ENCODE results near the gene TNFRSF19.

The TNFRSF19 gene

DNA sequence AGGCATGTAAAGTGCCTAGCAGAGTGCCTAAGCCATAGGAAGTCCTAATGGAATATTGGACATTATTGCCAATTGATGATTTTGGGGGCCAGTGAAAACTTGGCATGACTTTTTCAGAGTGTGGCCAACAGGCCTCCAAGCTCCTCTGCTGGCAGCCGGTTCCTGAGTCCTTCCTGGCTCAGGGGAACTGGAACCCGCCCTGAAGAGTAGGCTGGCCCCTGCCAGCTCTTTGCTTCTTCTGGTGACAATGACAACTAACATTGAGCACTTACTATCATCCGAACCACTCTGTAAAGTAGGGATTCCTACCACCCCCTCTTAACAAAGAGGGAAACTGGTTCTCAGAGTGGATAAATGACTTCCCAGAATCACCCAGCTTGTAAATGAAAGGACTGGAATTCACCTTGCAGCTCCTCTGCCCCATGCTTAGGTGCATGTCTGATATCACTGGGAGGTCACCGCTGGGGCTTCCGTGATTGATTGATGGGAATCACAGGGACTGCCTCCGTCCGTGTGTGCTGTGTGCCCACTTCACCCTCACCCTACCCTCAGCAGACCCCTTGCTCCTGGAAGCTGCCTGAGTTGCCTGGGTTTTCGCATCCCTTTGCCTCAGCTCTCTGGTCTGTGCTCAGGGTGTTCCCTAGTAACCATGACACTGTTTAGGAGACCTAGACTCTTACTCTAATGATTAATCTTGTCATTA lies 50.6 kb downstream of the TNFRSF19 start:
- TF ChIP-seq, protein P1, sequence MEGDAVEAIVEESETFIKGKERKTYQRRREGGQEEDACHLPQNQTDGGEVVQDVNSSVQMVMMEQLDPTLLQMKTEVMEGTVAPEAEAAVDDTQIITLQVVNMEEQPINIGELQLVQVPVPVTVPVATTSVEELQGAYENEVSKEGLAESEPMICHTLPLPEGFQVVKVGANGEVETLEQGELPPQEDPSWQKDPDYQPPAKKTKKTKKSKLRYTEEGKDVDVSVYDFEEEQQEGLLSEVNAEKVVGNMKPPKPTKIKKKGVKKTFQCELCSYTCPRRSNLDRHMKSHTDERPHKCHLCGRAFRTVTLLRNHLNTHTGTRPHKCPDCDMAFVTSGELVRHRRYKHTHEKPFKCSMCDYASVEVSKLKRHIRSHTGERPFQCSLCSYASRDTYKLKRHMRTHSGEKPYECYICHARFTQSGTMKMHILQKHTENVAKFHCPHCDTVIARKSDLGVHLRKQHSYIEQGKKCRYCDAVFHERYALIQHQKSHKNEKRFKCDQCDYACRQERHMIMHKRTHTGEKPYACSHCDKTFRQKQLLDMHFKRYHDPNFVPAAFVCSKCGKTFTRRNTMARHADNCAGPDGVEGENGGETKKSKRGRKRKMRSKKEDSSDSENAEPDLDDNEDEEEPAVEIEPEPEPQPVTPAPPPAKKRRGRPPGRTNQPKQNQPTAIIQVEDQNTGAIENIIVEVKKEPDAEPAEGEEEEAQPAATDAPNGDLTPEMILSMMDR (IDR thresholded peaks at IDR 0.05; ENCODE audit: low read depth, low read length), result no peak
- H3K4me3 ChIP-seq (replicated peaks in 1 of 2; ENCODE audit: low read depth in 2 of 2, low read length in 2 of 2), result no peak overlapping the region
- no peak for DNase-seq (ENCODE audit: low read depth in 2 of 2)

DNA sequence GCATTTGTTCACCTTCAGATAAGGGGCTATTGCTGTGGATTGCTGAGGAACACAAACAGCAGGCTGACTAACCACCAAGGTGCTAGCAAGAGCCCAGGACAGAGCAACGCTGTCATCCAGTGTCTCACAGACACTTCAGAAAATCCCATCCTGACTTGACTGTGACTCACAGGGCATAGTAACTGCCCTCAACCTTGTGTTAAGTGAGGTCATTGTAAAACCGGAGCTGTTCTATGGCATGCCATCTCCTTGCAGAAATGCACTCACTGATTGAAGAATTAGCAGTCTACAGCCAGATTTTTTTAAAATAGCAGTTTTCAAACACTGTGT lies 51.1 kb downstream of the TNFRSF19 start:
- H3K4me3 ChIP-seq (replicated peaks in 1 of 2; ENCODE audit: low read depth in 2 of 2, low read length in 2 of 2), result no peak overlapping the region
- peak; percentile 57 to 94 for DNase-seq (ENCODE audit: low read depth in 2 of 2)
- TF ChIP-seq, protein P1 (IDR thresholded peaks at IDR 0.05; ENCODE audit: low read depth, low read length), result no peak

DNA sequence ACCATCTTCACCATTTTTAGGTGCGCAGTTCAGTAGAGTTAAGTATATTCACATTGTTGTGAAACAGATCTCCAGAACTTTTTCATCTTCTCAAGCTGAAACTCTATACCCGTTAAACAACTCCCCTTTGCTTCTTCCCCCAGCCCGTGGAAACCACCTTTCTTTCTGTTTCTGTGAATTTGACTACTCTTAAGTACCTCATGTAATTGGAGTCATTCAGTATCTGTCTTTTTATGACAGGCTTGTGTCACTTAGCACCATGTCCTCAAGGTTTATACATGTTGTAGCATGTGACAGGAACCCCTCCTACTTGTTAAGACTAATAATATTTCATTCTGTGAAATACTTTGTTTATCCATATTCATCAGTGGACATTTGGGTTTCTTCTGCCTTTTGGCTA lies 52.8 kb downstream of the TNFRSF19 start:
- DNase-seq (ENCODE audit: low read depth in 2 of 2), result no peak
- no peak overlapping the region for H3K4me3 ChIP-seq (replicated peaks in 1 of 2; ENCODE audit: low read depth in 2 of 2, low read length in 2 of 2)
- TF ChIP-seq, protein P1 (IDR thresholded peaks at IDR 0.05; ENCODE audit: low read depth, low read length), result no peak

DNA sequence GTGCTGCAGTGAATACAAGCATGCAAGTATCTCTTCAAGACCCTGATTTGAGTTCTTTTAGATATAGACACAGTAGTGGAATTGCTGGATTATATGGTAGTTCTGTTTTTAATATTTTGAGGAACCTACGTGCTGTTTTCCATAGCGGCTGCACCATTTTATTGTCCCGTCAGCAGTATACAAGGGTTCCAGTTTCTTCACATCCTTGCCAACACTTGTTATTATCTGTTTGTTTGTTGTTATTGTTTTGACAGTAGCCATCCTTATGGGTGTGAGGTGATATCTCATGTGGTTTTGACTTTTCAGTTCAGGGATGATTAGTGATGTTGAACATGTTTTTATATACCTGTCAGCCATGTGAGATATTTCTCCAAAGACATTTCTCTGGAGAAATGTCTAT lies 53.2 kb downstream of the TNFRSF19 start:
- TF ChIP-seq, protein P1 (IDR thresholded peaks at IDR 0.05; ENCODE audit: low read depth, low read length), result no peak

DNA sequence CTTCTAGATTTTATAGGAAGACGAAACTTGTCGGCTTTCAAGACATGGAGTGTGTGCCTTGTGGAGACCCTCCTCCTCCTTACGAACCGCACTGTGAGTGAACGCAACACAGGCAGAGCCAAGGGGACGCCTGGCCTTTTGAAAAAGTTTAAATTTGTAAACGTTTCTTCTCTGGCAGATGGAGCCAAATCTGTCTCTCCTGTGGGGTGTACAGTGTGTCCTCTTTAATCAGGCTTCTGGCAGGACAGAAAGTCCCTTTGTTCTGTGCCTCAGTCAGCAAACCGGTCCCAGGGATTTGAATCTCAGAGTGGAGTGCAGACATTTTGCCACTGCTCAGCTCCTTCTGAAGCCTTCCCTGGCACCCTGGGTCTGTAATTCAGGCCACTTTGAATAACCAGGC lies 56.5 kb downstream of the TNFRSF19 start:
- DNase-seq (ENCODE audit: low read depth in 2 of 2), result no peak
- H3K4me3 ChIP-seq (replicated peaks in 1 of 2; ENCODE audit: low read depth in 2 of 2, low read length in 2 of 2), result no peak overlapping the region
- TF ChIP-seq, protein P1 (IDR thresholded peaks at IDR 0.05; ENCODE audit: low read depth, low read length), result no peak

More for the DNA sequence above, 53.2 kb downstream of the TNFRSF19 start:
- no peak for DNase-seq (ENCODE audit: low read depth in 2 of 2)
- no peak overlapping the region for H3K4me3 ChIP-seq (replicated peaks in 1 of 2; ENCODE audit: low read depth in 2 of 2, low read length in 2 of 2)

DNA sequence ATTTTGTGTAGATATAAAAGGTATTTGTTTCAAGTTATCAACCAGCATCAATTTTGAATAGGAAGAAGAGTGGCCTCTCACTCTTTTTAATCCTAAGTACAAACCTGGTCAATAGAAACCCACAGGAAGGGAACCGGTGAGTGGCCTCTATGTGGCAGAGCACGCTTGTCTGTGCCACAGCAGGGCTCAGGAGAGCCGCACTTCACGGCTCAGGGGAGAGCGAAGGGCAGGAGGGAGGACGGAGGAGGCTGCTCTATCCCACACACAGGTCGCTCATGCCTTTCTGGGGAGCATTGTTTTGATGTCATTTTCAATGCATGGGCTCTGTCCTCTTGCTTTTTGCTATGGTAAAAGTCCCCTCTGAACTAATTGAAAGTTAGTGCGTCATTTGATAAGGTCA lies 57.2 kb downstream of the TNFRSF19 start:
- H3K4me3 ChIP-seq (replicated peaks in 1 of 2; ENCODE audit: low read depth in 2 of 2, low read length in 2 of 2), result no peak overlapping the region
- TF ChIP-seq, protein P1 (IDR thresholded peaks at IDR 0.05; ENCODE audit: low read depth, low read length), result no peak
- DNase-seq (ENCODE audit: low read depth in 2 of 2), result no peak

DNA sequence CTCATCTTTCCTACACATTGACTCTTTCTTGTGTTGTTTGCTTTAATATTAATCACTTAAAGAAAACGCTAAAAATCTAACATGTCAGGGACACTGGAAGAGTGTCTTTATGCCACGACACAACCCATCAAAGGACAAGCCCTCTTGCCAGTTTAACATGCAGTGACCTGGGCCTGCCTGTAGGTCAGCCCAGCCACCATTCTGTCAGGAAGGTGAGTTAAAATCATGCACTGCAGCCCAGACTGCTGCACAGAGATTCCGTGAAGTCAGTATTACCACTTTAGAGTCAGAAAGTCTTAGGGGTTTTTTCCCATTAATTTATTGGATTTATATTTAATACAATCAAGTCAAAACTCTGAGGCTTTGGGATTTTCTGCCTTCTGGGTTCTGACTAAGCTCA lies 58.0 kb downstream of the TNFRSF19 start:
- TF ChIP-seq, protein P1 (IDR thresholded peaks at IDR 0.05; ENCODE audit: low read depth, low read length), result peak; percentile 1
- DNase-seq (ENCODE audit: low read depth in 2 of 2), result no peak
- H3K4me3 ChIP-seq (replicated peaks in 1 of 2; ENCODE audit: low read depth in 2 of 2, low read length in 2 of 2), result no peak overlapping the region
